ENCODE measurements around the gene ATP2B3.

DNA sequence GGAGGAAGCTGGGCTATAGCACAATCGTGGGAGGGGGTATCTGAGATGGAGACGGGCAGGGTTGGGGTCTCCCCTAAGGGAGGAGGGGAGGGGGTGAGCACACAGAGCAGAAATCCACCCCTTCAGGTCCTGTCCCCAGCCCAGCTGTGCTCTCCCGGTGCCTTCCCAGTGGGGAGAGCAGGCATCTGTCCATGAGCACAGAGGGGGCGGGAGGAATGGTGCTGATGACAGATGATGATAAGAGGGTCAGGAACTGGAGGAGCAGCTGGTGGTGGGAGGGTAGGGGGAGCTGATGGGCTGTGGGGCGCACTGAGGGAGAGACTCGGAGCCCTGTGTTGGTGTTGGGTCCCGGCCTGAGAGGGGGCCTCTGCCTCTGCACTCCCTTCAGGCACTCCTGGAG is 8.6 kb downstream of the ATP2B3 start:
- peak; percentile 95 for TF ChIP-seq GATA2 (IDR thresholded peaks at IDR 0.05; ENCODE audit: low read depth, low read length)
- no peak; the same call in 1 of the 2 replicates for TF ChIP-seq GATA3 (IDR thresholded peaks at IDR 0.05; ENCODE audit: low read depth, low read length)
